H1 (cell line): ENCODE measurements around the gene FBXO28. TPM values are rescaled to one million over a fixed set of nuclear protein-coding genes. Genes with fewer than 3 reads are reported as not detected.

Experiments used
- CTCF ChIA-PET: fragments of 300-600 bp; sonication (Branson Sonifier 250); formaldehyde crosslinking; loops from one replicate; lab custom pipeline; 2021; ENCODE audit not compliant: partially characterized antibody; lab: Charles Lee
- POLR2A ChIA-PET: fragments of 300-600 bp; sonication (Branson Sonifier 250); formaldehyde crosslinking; loops from one replicate; lab custom pipeline; 2021; ENCODE audit warnings: inconsistent platforms; ENCODE audit not compliant: partially characterized antibody; lab: Charles Lee
- DNase-seq, 2 experiments: peaks; one replicate each; pipeline versions ENCODE4 v3.0.0 to v3.0.0-alpha.2; 2010 to 2022; ENCODE audit warnings: low spot score in 2 of 2, low read depth in 1 of 2, mixed read lengths in 1 of 2
- FAIRE-seq: peaks from 2 replicates; lab custom pipeline; 2011; peaks lifted over from hg19 to GRCh38; lab: Jason Lieb, UNC
- H2AFZ ChIP-seq: 2 replicates; pipeline ENCODE4 v1.8.1; 2012; ENCODE audit warnings: low read length, inconsistent platforms
- H2AK5ac ChIP-seq: 2 replicates; pipeline ENCODE4 v1.6.1; 2013; ENCODE audit warnings: low read depth, low read length
- H2BK120ac ChIP-seq: replicated peaks from 2 replicates; pipeline ENCODE3; 2013; ENCODE audit warnings: low read depth, low read length, inconsistent platforms
- H2BK12ac ChIP-seq: 2 replicates; pipeline ENCODE4 v1.6.1; 2013; ENCODE audit warnings: low read depth, low read length
- H2BK15ac ChIP-seq: 2 replicates; pipeline ENCODE4 v1.6.1; 2013; ENCODE audit warnings: low read length
- H2BK20ac ChIP-seq: 2 replicates; pipeline ENCODE4 v1.6.1; 2013; ENCODE audit warnings: low read length
- H2BK5ac ChIP-seq: 2 replicates; pipeline ENCODE4 v1.6.1; 2013; ENCODE audit warnings: low read depth, low read length
- H3K14ac ChIP-seq: 2 replicates; pipeline ENCODE4 v1.6.1; 2013; ENCODE audit warnings: inconsistent platforms; ENCODE audit not compliant: insufficient read length
- H3K18ac ChIP-seq: 2 replicates; pipeline ENCODE4 v1.6.1; 2013; ENCODE audit warnings: low read length; ENCODE audit errors: extremely low read depth
- H3K23ac ChIP-seq: 2 replicates; pipeline ENCODE4 v1.6.1; 2013; ENCODE audit warnings: inconsistent platforms; ENCODE audit not compliant: insufficient read length
- H3K23me2 ChIP-seq: 2 replicates; pipeline ENCODE4 v1.6.1; 2013; ENCODE audit warnings: low read depth, low read length
- H3K27ac ChIP-seq: 2 replicates; pipeline ENCODE4 v1.6.1; 2011; ENCODE audit warnings: low read depth, low read length, inconsistent platforms
- H3K27me3 ChIP-seq, 4 experiments: replicated peaks in 1 of 4; 1 replicate in 1 of 4; 2 replicates in 3 of 4; pipeline versions ENCODE4 v1.6.1 to v1.8.1; 2011 to 2013; ENCODE audit warnings: low read length in 3 of 4, mild to moderate bottlenecking in 3 of 4, inconsistent platforms in 2 of 4, mixed read lengths in 2 of 4, moderate library complexity in 1 of 4; ENCODE audit not compliant: control insufficient read depth in 3 of 4, insufficient read depth in 3 of 4; ENCODE audit errors: extremely low read depth in 1 of 4
- H3K36me3 ChIP-seq, 4 experiments: 2 replicates each; pipeline versions ENCODE4 v1.6.1 to v1.8.1; 2011 to 2013; ENCODE audit warnings: mild to moderate bottlenecking in 4 of 4, low read length in 3 of 4, moderate library complexity in 2 of 4, control low read depth in 1 of 4, inconsistent platforms in 1 of 4; ENCODE audit not compliant: insufficient read depth in 4 of 4, control insufficient read depth in 2 of 4
- H3K4ac ChIP-seq: replicated peaks from 2 replicates; pipeline ENCODE3; 2013; ENCODE audit warnings: low read length, low read depth, mixed read lengths, inconsistent platforms; ENCODE audit not compliant: insufficient read length
- H3K4me1 ChIP-seq, 4 experiments: replicated peaks in 1 of 4; 1 replicate in 1 of 4; 2 replicates in 3 of 4; pipeline versions ENCODE4 v1.6.1 to v1.8.1; 2011 to 2013; ENCODE audit warnings: low read length in 3 of 4, inconsistent platforms in 2 of 4, mixed read lengths in 1 of 4; ENCODE audit not compliant: insufficient read depth in 4 of 4, control insufficient read depth in 3 of 4
- H3K4me2 ChIP-seq, 2 experiments: 2 replicates each; pipeline versions ENCODE4 v1.6.1 to v1.8.1; 2011 to 2013; ENCODE audit warnings: low read depth in 2 of 2, low read length in 2 of 2, control low read depth in 1 of 2, inconsistent platforms in 1 of 2, mild to moderate bottlenecking in 1 of 2; ENCODE audit not compliant: insufficient read depth in 1 of 2
- H3K4me3 ChIP-seq, 4 experiments: fragments of 200-600, 300-600 bp in 1 of 4; sonication (generic), shearing (Covaris generic), sonication (Bioruptor Twin) in 1 of 4; 2 replicates each; pipeline versions ENCODE4 v1.5.1 to v1.8.1; 2011 to 2016; ENCODE audit warnings: low read length in 4 of 4, low read depth in 3 of 4, control low read depth in 2 of 4, inconsistent platforms in 2 of 4, mild to moderate bottlenecking in 2 of 4, mixed read lengths in 1 of 4, moderate library complexity in 1 of 4; ENCODE audit not compliant: insufficient read depth in 2 of 4; ENCODE audit errors: extremely low read depth in 1 of 4
- H3K56ac ChIP-seq: replicated peaks from 2 replicates; pipeline ENCODE3; 2013; ENCODE audit warnings: low read depth, mild to moderate bottlenecking, mixed read lengths, low read length, inconsistent platforms; ENCODE audit not compliant: insufficient read length
- H3K79me1 ChIP-seq: 2 replicates; pipeline ENCODE4 v1.6.1; 2013; ENCODE audit warnings: low read depth, low read length, control low read depth
- H3K79me2 ChIP-seq, 2 experiments: 2 replicates each; pipeline versions ENCODE4 v1.6.1 to v1.8.1; 2012 to 2013; ENCODE audit warnings: low read length in 2 of 2, mild to moderate bottlenecking in 2 of 2, inconsistent platforms in 1 of 2; ENCODE audit not compliant: insufficient read depth in 2 of 2, control insufficient read depth in 1 of 2
- H3K9ac ChIP-seq, 4 experiments: replicated peaks in 1 of 4; 1 replicate in 1 of 4; 2 replicates in 3 of 4; pipeline versions ENCODE4 v1.6.1 to v1.8.1; 2011 to 2013; ENCODE audit warnings: low read depth in 3 of 4, low read length in 3 of 4, control low read depth in 2 of 4, mild to moderate bottlenecking in 2 of 4, moderate library complexity in 2 of 4, inconsistent platforms in 1 of 4; ENCODE audit errors: extremely low read depth in 1 of 4
- H3K9me3 ChIP-seq, 2 experiments: 2 replicates each; pipeline versions ENCODE4 v1.6.1 to v1.8.1; 2012 to 2013; ENCODE audit warnings: mild to moderate bottlenecking in 2 of 2, moderate library complexity in 2 of 2, control low read depth in 1 of 2, inconsistent platforms in 1 of 2, low read depth in 1 of 2, low read length in 1 of 2, mixed read lengths in 1 of 2; ENCODE audit not compliant: insufficient read depth in 2 of 2
- H4K20me1 ChIP-seq, 2 experiments: replicated peaks in 1 of 2; 2 replicates each; pipeline versions ENCODE3 to v1.8.1; 2011 to 2013; ENCODE audit warnings: inconsistent platforms in 2 of 2, low read length in 2 of 2, mild to moderate bottlenecking in 1 of 2; ENCODE audit not compliant: insufficient read depth in 2 of 2, control insufficient read depth in 1 of 2
- H4K5ac ChIP-seq: 2 replicates; pipeline ENCODE4 v1.6.1; 2013; ENCODE audit warnings: low read length, low read depth, mixed read lengths, inconsistent platforms; ENCODE audit not compliant: insufficient read length
- H4K8ac ChIP-seq: 2 replicates; pipeline ENCODE4 v1.8.0; 2013; ENCODE audit warnings: mild to moderate bottlenecking, moderate library complexity, low read length, inconsistent platforms; ENCODE audit not compliant: insufficient read depth; ENCODE audit errors: extremely low read depth
- H4K91ac ChIP-seq: replicated peaks from 2 replicates; pipeline ENCODE3; 2013; ENCODE audit warnings: low read length, mixed read lengths, inconsistent platforms; ENCODE audit not compliant: insufficient read length
- BRCA1 ChIP-seq: IDR thresholded peaks from 2 replicates; pipeline ENCODE4 v1.6.1; 2012; ENCODE audit warnings: low read depth, low read length, improper control_type of control experiment
- CTBP2 ChIP-seq: IDR thresholded peaks from 2 replicates; pipeline ENCODE4 v1.7.0; 2011; ENCODE audit warnings: borderline replicate concordance, mild to moderate bottlenecking, moderate library complexity, mixed read lengths, low read length; ENCODE audit not compliant: insufficient read depth, insufficient read length
- EZH2 ChIP-seq: fragments of 200-600 bp; sonication (generic); IDR thresholded peaks from 2 replicates; pipeline ENCODE4 v1.7.1; 2012; ENCODE audit warnings: low read depth, mild to moderate bottlenecking, moderate library complexity, low read length, inconsistent platforms; ENCODE audit not compliant: severe bottlenecking
- JUN ChIP-seq: IDR thresholded peaks from 2 replicates; pipeline ENCODE4 v1.6.1; 2011; ENCODE audit warnings: low read depth, mild to moderate bottlenecking, improper control_type of control experiment, low read length
- NRF1 ChIP-seq: IDR thresholded peaks from 2 replicates; pipeline ENCODE4 v1.6.1; 2011; ENCODE audit warnings: mild to moderate bottlenecking, low read depth, low read length, improper control_type of control experiment
- POU5F1 ChIP-seq: IDR thresholded peaks from 2 replicates; pipeline ENCODE4 v1.6.1; 2011; ENCODE audit warnings: low read depth, mild to moderate bottlenecking, low read length, moderate library complexity
- SIN3A ChIP-seq, 2 experiments: IDR thresholded peaks in 1 of 2; conservative IDR thresholded peaks in 1 of 2; 2 replicates each; pipeline ENCODE4 v1.6.1; 2011 to 2012; ENCODE audit warnings: low read length in 2 of 2, improper control_type of control experiment in 1 of 2, low read depth in 1 of 2, mild to moderate bottlenecking in 1 of 2
- TCF12 ChIP-seq: IDR thresholded peaks from 2 replicates; pipeline ENCODE4 v1.6.1; 2011; ENCODE audit warnings: low read depth, mild to moderate bottlenecking, low read length
- WGBS, 2 experiments: shearing (Covaris generic) in 1 of 2; methylation state at CpG; one replicate each; pipeline versions ENCODE4 v1.1.6 to v1.1.7; 2013 to 2015; ENCODE audit warnings: low lambda C conversion rate in 2 of 2, mixed read lengths in 2 of 2, inconsistent platforms in 1 of 2, low coverage in 1 of 2, missing lambda C conversion rate in 1 of 2; ENCODE audit not compliant: insufficient replicate concordance in 2 of 2, insufficient coverage in 1 of 2, insufficient read length in 1 of 2; ENCODE audit errors: extremely low coverage in 1 of 2, missing lambda C conversion rate in 1 of 2; 5-methylcytosine and 5-hydroxymethylcytosine counted together
- polyA plus RNA-seq, 7 experiments: library from polyadenylated mRNA; depleted of rRNA in 3 of 7; stranded (reverse) in 5 of 7; unstranded in 2 of 7; fragments of >200 nt in 5 of 7; fragments of 200-250 nt in 2 of 7; gene quantifications; 1 replicate in 5 of 7; 2 replicates in 1 of 7; 4 replicates in 1 of 7; pipeline versions ENCODE4 v1.2.1 to v1.2.3, GENCODE V29; 2011 to 2013; ENCODE audit warnings: missing spikeins in 2 of 7, mixed read lengths in 2 of 7
- total RNA-seq: library from RNA; stranded (reverse); fragmentation: NEBNext Ultra II Directional; extraction: Animal tissue kit (Norgen Biotek cat#: 25700); gene quantifications from 2 replicates; pipeline ENCODE4 v1.2.1, GENCODE V29; 2021

The FBXO28 gene
- total and polyA plus RNA-seq, 2 of the 8 experiments (the other 6 are each of a cell fraction or from before 2014, with no cell fraction given): 10.3 to 42.5 TPM

- Histone ChIP-seq H3K27ac (no peak overlapping the region), H2BK12ac (no peak overlapping the region), H2AFZ (no peak overlapping the region), H3K14ac (no peak overlapping the region), H4K20me1 (no peaks in the 10 kb centered on the region), H4K5ac (no peak overlapping the region), H3K18ac (no peak overlapping the region), H4K91ac (no peak overlapping the region), H3K36me3 (no peaks in the 10 kb centered on the region), H3K56ac (no peak overlapping the region), H3K4me2 (no peak overlapping the region), H2BK120ac (no peak overlapping the region), H2BK20ac (no peak overlapping the region), H2AK5ac (no peak overlapping the region), H3K23me2 (peaks cover 3% of the 10 kb centered on the region; the same call in 1 of the 2 replicates), H3K4ac (no peak overlapping the region), H3K79me1 (no peaks in the 10 kb centered on the region), H3K23ac (no peak overlapping the region), H2BK5ac (no peak overlapping the region), H3K4me1 (peaks cover 0 to 12% (median 3%) of the 10 kb centered on the region in 4 experiments; a peak in 3 of 7 replicates), H4K8ac (no peak overlapping the region), H3K4me3 (no peak overlapping the region), H3K27me3 (no peaks in the 10 kb centered on the region)
- ChIA-PET POLR2A (interaction anchor here (0.9 kb wide), 1 partner anchor 133 kb away, joined by 3 read pairs; no protein-coding TSS in a partner anchor), CTCF (interaction anchor here (0.6 to 2.1 kb wide), 4 partner anchors 10 to 162 kb away, joined by 3 to 5 read pairs (median 5); no protein-coding TSS in a partner anchor)
- 86 to 89% methylated on average over 1 to 3 of the region's 3 CpGs for WGBS, 2 experiments
- DNase-seq (no peak), FAIRE-seq (no peak)
- TF ChIP-seq CTBP2 (no peak), JUN (no peak), POU5F1 (no peak), NRF1 (no peak), TCF12 (no peak), BRCA1 (no peak), EZH2 (no peak), SIN3A (conservative IDR thresholded peaks at IDR 0.05 in 1 of 2, IDR thresholded peaks at IDR 0.05 in 1 of 2; ENCODE audit: low read depth in 1 of 2, low read length in 2 of 2) (no peak)
- TF ChIP-seq, all 59 proteins: peak for 0
- Histone ChIP-seq H2BK15ac (no peak overlapping the region), H3K79me2 (no peaks in the 10 kb centered on the region), H3K9ac (no peak overlapping the region; a peak in 1 of 7 replicates), H3K9me3 (no peaks in the 10 kb centered on the region)
Observed at GRCh38 chr1:224172229-224172628, 58.3 kb downstream of the FBXO28 start.
